Measurements from ENCODE around the gene EPS8L2.

Gene EPS8L2

GRCh38 chr11:705646-706438, at the start of gene EPS8L2:
Gene EPS8L2, plus strand, starts transcription at chr11:706231. Its CDS starts 3,177 bp downstream, at chr11:709408.
- DNase-seq (ENCODE audit: low spot score in 2 of 2) (no peak), ATAC-seq (replicated peaks; ENCODE audit: extremely low read depth, poor library complexity, severe bottlenecking) (peak; percentile 37)
- peaks cover 22% of the 10 kb centered on the region for H3K27me3 Mint-ChIP-seq
- no peaks in the 10 kb centered on the region for H3K9me3 Mint-ChIP-seq
- H3K4me3 Mint-ChIP-seq = peak within 1 kb of the TSS; percentile 37
- no peak within 1 kb of the TSS for H3K27ac Mint-ChIP-seq (ENCODE audit: low read depth)
- H3K4me1 Mint-ChIP-seq = peaks cover 6% of the 10 kb centered on the region
- peaks cover 5% of the 10 kb centered on the region for H3K36me3 Mint-ChIP-seq (ENCODE audit: insufficient read depth)

DNA sequence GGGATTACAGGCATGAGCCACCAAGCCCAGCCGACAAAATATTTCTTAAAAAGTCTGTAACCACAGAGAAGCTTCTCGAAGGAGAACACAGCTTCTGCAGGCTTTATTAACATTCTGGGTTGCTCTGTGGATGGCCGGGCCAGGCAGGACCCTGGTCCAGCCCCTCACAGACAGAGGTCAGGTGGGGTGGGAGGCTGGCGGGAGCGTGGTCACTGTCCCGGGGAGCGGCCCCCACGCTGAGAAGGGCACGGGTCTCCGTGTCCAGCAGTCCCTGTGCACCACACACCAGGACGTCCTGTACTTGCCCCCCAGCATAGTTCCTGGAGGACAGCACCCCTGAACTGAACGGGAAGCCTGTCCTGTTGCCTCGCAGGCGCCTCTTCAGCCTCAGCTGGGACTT, 49.6 kb upstream of the EPS8L2 start:
- Mint-ChIP-seq H3K4me3 (no peak overlapping the region), H3K9me3 (no peaks in the 10 kb centered on the region), H3K4me1 (no peaks in the 10 kb centered on the region), H3K27me3 (no peaks in the 10 kb centered on the region), H3K27ac (ENCODE audit: low read depth) (no peak overlapping the region), H3K36me3 (ENCODE audit: insufficient read depth) (peaks cover 19% of the 10 kb centered on the region)
- DNase-seq (ENCODE audit: low spot score in 2 of 2) = no peak
- no peak for ATAC-seq (replicated peaks; ENCODE audit: extremely low read depth, poor library complexity, severe bottlenecking)

GRCh38 chr11:656866-657265, 49.2 kb upstream of the EPS8L2 start:
- Mint-ChIP-seq H3K27ac (ENCODE audit: low read depth) (no peak overlapping the region), H3K27me3 (no peaks in the 10 kb centered on the region), H3K36me3 (ENCODE audit: insufficient read depth) (peaks cover 15% of the 10 kb centered on the region), H3K4me3 (no peak overlapping the region), H3K4me1 (no peaks in the 10 kb centered on the region), H3K9me3 (no peaks in the 10 kb centered on the region)
- ATAC-seq (replicated peaks; ENCODE audit: extremely low read depth, poor library complexity, severe bottlenecking) (no peak), DNase-seq (ENCODE audit: low spot score in 2 of 2) (no peak)

- DNase-seq (ENCODE audit: low spot score in 2 of 2) = no peak
- no peaks in the 10 kb centered on the region for H3K9me3 Mint-ChIP-seq
- H3K27me3 Mint-ChIP-seq = no peaks in the 10 kb centered on the region
- H3K4me3 Mint-ChIP-seq = no peak overlapping the region
- H3K36me3 Mint-ChIP-seq (ENCODE audit: insufficient read depth) = peaks cover 11% of the 10 kb centered on the region
- ATAC-seq (replicated peaks; ENCODE audit: extremely low read depth, poor library complexity, severe bottlenecking) = no peak
- H3K4me1 Mint-ChIP-seq = peaks cover 2% of the 10 kb centered on the region
- no peak overlapping the region for H3K27ac Mint-ChIP-seq (ENCODE audit: low read depth)
Observed at GRCh38 chr11:657691-658126, 48.3 kb upstream of the EPS8L2 start.

DNA sequence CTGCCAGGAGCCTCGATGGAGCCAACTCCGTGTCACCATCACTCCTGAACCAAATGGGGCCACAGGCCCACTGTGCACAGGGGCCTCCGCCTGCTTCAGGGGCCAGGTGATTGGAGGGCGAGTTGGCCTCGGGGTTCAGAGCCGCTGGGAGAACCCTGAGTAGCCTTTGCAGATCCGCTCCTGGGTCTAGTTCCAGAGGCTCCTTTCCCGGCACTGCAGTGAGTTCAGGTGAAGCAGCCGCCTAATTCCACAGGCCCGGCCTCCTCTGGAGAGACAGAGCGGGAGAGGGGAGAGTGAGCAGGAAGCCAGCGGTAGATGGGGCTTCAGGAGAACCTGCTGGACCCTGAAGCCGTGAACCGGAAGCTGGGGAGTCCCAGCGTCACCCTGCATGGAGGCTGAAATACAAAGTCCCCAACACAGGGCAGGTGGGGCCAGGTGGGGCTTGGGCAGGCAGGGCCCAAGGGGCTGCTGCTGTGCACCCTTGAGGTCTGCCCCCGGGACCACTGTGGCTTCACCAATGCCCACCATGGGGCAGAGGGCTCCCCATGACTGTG, 46.4 kb upstream of the EPS8L2 start:
- H3K4me3 Mint-ChIP-seq = no peak overlapping the region
- H3K27ac Mint-ChIP-seq (ENCODE audit: low read depth) = no peak overlapping the region
- peaks cover 5% of the 10 kb centered on the region for H3K4me1 Mint-ChIP-seq
- H3K9me3 Mint-ChIP-seq = no peaks in the 10 kb centered on the region
- DNase-seq (ENCODE audit: low spot score in 2 of 2) (no peak), ATAC-seq (replicated peaks; ENCODE audit: extremely low read depth, poor library complexity, severe bottlenecking) (no peak)
- H3K27me3 Mint-ChIP-seq = no peaks in the 10 kb centered on the region
- peaks cover 8% of the 10 kb centered on the region for H3K36me3 Mint-ChIP-seq (ENCODE audit: insufficient read depth)

DNA sequence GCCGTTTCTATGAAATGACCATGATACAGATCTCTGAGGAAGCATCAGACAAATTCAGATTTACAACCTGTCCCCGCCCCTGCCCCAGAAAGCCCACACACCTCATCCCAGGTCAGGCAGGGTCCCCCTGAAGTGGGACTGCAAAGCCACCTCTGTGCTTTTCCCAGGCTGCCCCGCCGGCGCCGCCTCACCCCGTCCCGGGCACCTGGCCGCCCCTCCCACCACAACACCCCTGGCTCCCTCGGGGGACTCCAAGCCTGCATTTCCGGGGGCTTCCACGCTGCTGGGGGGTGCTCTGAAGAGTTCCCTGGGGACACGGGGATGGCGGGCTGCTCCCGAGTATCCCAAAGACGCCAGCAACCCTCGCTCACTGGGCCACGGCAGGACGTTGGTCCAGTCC, 45.8 kb upstream of the EPS8L2 start:
- H3K9me3 Mint-ChIP-seq = no peaks in the 10 kb centered on the region
- H3K36me3 Mint-ChIP-seq (ENCODE audit: insufficient read depth) = peaks cover 8% of the 10 kb centered on the region
- H3K4me1 Mint-ChIP-seq = peaks cover 5% of the 10 kb centered on the region
- no peak for ATAC-seq (replicated peaks; ENCODE audit: extremely low read depth, poor library complexity, severe bottlenecking)
- no peak for DNase-seq (ENCODE audit: low spot score in 2 of 2)
- H3K4me3 Mint-ChIP-seq = no peak overlapping the region
- H3K27me3 Mint-ChIP-seq = no peaks in the 10 kb centered on the region
- no peak overlapping the region for H3K27ac Mint-ChIP-seq (ENCODE audit: low read depth)

GRCh38 chr11:660681-661444, 45.2 kb upstream of the EPS8L2 start:
- no peak for ATAC-seq (replicated peaks; ENCODE audit: extremely low read depth, poor library complexity, severe bottlenecking)
- Mint-ChIP-seq H3K27ac (ENCODE audit: low read depth) (no peak overlapping the region), H3K4me1 (peaks cover 5% of the 10 kb centered on the region), H3K36me3 (ENCODE audit: insufficient read depth) (peaks cover 8% of the 10 kb centered on the region), H3K27me3 (no peaks in the 10 kb centered on the region), H3K9me3 (no peaks in the 10 kb centered on the region), H3K4me3 (no peak overlapping the region)
- no peak for DNase-seq (ENCODE audit: low spot score in 2 of 2)

DNA sequence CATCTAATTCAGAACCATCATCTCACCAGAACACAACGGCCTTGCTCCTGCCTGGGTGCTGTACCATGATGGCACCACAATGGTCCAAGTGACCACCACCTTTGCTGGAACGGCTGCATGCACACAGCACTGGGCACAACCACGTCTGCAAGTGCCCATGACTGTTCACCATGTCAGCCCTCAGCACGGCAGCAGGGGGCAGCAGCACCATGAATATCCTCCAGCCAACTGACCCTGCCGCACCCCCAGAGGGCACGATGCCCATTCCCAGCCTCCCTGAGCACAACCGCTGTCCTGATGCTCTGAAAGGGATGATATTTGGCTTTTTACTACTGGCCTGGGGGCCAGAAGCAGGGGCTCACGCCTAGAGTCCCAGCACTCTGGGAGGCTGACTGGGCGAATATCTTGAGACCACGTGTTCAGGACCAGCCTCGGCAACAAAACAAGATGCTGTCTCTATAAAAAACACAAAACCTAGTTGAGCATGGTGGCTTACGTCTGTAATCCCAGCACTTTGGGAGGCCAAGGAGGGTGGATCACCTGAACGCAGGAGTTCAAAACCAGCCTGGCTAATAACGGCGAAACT, 43.2 kb upstream of the EPS8L2 start:
- Mint-ChIP-seq H3K4me3 (no peak overlapping the region), H3K27ac (ENCODE audit: low read depth) (no peak overlapping the region), H3K27me3 (no peaks in the 10 kb centered on the region), H3K4me1 (peaks cover 5% of the 10 kb centered on the region), H3K9me3 (no peaks in the 10 kb centered on the region), H3K36me3 (ENCODE audit: insufficient read depth) (peaks cover 10% of the 10 kb centered on the region)
- no peak for ATAC-seq (replicated peaks; ENCODE audit: extremely low read depth, poor library complexity, severe bottlenecking)
- DNase-seq (ENCODE audit: low spot score in 2 of 2) = no peak

- H3K36me3 Mint-ChIP-seq (ENCODE audit: insufficient read depth) = peaks cover 13% of the 10 kb centered on the region
- H3K9me3 Mint-ChIP-seq = no peaks in the 10 kb centered on the region
- no peak overlapping the region for H3K4me3 Mint-ChIP-seq
- H3K4me1 Mint-ChIP-seq = peaks cover 5% of the 10 kb centered on the region
- ATAC-seq (replicated peaks; ENCODE audit: extremely low read depth, poor library complexity, severe bottlenecking) (no peak), DNase-seq (ENCODE audit: low spot score in 2 of 2) (no peak)
- H3K27ac Mint-ChIP-seq (ENCODE audit: low read depth) = no peak overlapping the region
- no peaks in the 10 kb centered on the region for H3K27me3 Mint-ChIP-seq
Observed at GRCh38 chr11:665062-665703, 40.8 kb upstream of the EPS8L2 start.

- Mint-ChIP-seq H3K4me1 (peaks cover 5% of the 10 kb centered on the region), H3K4me3 (no peak overlapping the region), H3K36me3 (ENCODE audit: insufficient read depth) (peaks cover 14% of the 10 kb centered on the region), H3K27me3 (no peaks in the 10 kb centered on the region), H3K27ac (ENCODE audit: low read depth) (no peak overlapping the region), H3K9me3 (no peaks in the 10 kb centered on the region)
- DNase-seq (ENCODE audit: low spot score in 2 of 2) = no peak
- no peak for ATAC-seq (replicated peaks; ENCODE audit: extremely low read depth, poor library complexity, severe bottlenecking)
Observed at GRCh38 chr11:665704-666281, 40.2 kb upstream of the EPS8L2 start.

DNA sequence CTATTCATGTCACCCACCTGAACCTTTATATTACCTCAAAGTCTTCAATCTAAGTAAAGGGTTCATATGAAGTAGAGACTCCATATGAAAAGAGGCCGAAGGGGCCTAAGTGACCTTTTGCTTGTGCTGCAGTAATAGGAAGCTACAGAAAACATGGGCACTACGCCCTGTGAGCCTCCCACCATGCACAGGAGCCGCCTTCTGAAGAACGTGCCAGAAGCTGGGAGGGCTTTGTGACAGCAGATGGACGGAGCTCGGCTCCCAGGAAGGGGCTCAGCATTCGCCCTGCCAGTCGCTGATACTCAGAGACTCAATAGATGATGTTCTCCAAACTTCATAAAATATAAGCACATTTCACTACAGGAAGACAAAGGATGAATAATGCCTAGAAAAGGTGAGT, 32.2 kb upstream of the EPS8L2 start:
- H3K27me3 Mint-ChIP-seq = no peaks in the 10 kb centered on the region
- no peak overlapping the region for H3K27ac Mint-ChIP-seq (ENCODE audit: low read depth)
- H3K9me3 Mint-ChIP-seq = no peaks in the 10 kb centered on the region
- DNase-seq (ENCODE audit: low spot score in 2 of 2) (no peak), ATAC-seq (replicated peaks; ENCODE audit: extremely low read depth, poor library complexity, severe bottlenecking) (no peak)
- H3K36me3 Mint-ChIP-seq (ENCODE audit: insufficient read depth) = peaks cover 33% of the 10 kb centered on the region
- H3K4me1 Mint-ChIP-seq = no peaks in the 10 kb centered on the region
- H3K4me3 Mint-ChIP-seq = no peak overlapping the region

- Mint-ChIP-seq H3K4me3 (no peak overlapping the region), H3K4me1 (no peaks in the 10 kb centered on the region), H3K36me3 (ENCODE audit: insufficient read depth) (peaks cover 36% of the 10 kb centered on the region), H3K27me3 (no peaks in the 10 kb centered on the region), H3K9me3 (no peaks in the 10 kb centered on the region), H3K27ac (ENCODE audit: low read depth) (no peak overlapping the region)
- no peak for ATAC-seq (replicated peaks; ENCODE audit: extremely low read depth, poor library complexity, severe bottlenecking)
- no peak for DNase-seq (ENCODE audit: low spot score in 2 of 2)
Observed at GRCh38 chr11:674406-674805, 31.6 kb upstream of the EPS8L2 start.

Data from central memory CD8-positive, alpha-beta T cell (primary cell).